K562 (cell line): ENCODE measurements around the gene UCHL5. TPM values are rescaled to one million over a fixed set of nuclear protein-coding genes. Genes with fewer than 3 reads are reported as not detected.

Source experiments
- AFF4 ChIP-seq: sonication (generic); formaldehyde crosslinking; IDR thresholded peaks from 2 replicates; pipeline ENCODE4 v1.8.0; 2023; ENCODE audit warnings: mild to moderate bottlenecking, missing genetic modification reagents
- C11orf30 ChIP-seq: fragments of 450-650 bp; IDR thresholded peaks from 2 replicates; pipeline ENCODE4 v1.6.1; 2016; ENCODE audit warnings: low read depth, mild to moderate bottlenecking
- CBX3 ChIP-seq, 2 experiments: IDR thresholded peaks; 1 replicate in 1 of 2; 2 replicates in 1 of 2; pipeline ENCODE4 v1.6.1; 2012; ENCODE audit warnings: inconsistent platforms in 2 of 2, low read length in 2 of 2, borderline replicate concordance in 1 of 2, control low read depth in 1 of 2
- ETV6 ChIP-seq, 3 experiments: fragments of 150-350 bp in 1 of 3; sonication (generic) in 1 of 3; formaldehyde crosslinking in 1 of 3; IDR thresholded peaks; 2 replicates each; pipeline versions ENCODE4 v1.6.1 to v1.8.0; 2014 to 2022; ENCODE audit warnings: borderline replicate concordance in 2 of 3, low read depth in 2 of 3, antibody characterized with exemption in 1 of 3, low read length in 1 of 3, mild to moderate bottlenecking in 1 of 3, missing genetic modification reagents in 1 of 3
- FOXP1 ChIP-seq: sonication (generic); formaldehyde crosslinking; IDR thresholded peaks from 2 replicates; pipeline ENCODE4 v1.8.0; 2022; ENCODE audit warnings: mild to moderate bottlenecking, missing genetic modification reagents
- HDAC1 ChIP-seq, 2 experiments: fragments of 450-650 bp; IDR thresholded peaks; 2 replicates each; pipeline ENCODE4 v1.6.1; 2016 to 2017; ENCODE audit warnings: inconsistent platforms in 1 of 2, mild to moderate bottlenecking in 1 of 2, moderate library complexity in 1 of 2
- HDGF ChIP-seq: fragments of 450-650 bp; IDR thresholded peaks from 2 replicates; pipeline ENCODE4 v1.6.1; 2016
- NFE2 ChIP-seq: IDR thresholded peaks from 2 replicates; pipeline ENCODE4 v1.6.1; 2014; ENCODE audit warnings: antibody characterized with exemption, low read depth
- PML ChIP-seq: IDR thresholded peaks from 2 replicates; pipeline ENCODE4 v1.6.1; 2012; ENCODE audit warnings: low read length, inconsistent platforms
- POLR3G ChIP-seq: IDR thresholded peaks from 2 replicates; pipeline ENCODE4 v1.6.1; 2011; ENCODE audit not compliant: insufficient read length, insufficient replicate concordance; ENCODE audit errors: extremely low read depth
- PRDM10 ChIP-seq: fragments of 450-650 bp; IDR thresholded peaks from 2 replicates; pipeline ENCODE4 v1.6.1; 2018; ENCODE audit not compliant: partially characterized antibody
- RBM14 ChIP-seq: fragments of 200-400 bp; formaldehyde crosslinking; IDR thresholded peaks from 2 replicates; pipeline ENCODE4 v1.6.1; 2018; ENCODE audit warnings: low read depth, mild to moderate bottlenecking, low read length, moderate library complexity, borderline replicate concordance; ENCODE audit not compliant: insufficient read depth
- RFX7 ChIP-seq: fragments of 250-450 bp; sonication (Bioruptor Pico); IDR thresholded peaks from 2 replicates; pipeline ENCODE4 v1.5.1; 2021; ENCODE audit warnings: mild to moderate bottlenecking
- SETDB1 ChIP-seq: IDR thresholded peaks from one replicate; pipeline ENCODE4 v1.6.1; 2012; ENCODE audit warnings: low read length, control low read depth, inconsistent platforms
- TCF7 ChIP-seq: sonication (generic); IDR thresholded peaks from 2 replicates; pipeline ENCODE4 v1.6.1; 2016; ENCODE audit warnings: antibody characterized with exemption, borderline replicate concordance
- TFAM ChIP-seq: fragments of 250-450 bp; sonication (Bioruptor Pico); conservative IDR thresholded peaks from 2 replicates; pipeline ENCODE4 v1.5.0; 2021; ENCODE audit warnings: mild to moderate bottlenecking, moderate library complexity
- THRAP3 ChIP-seq: fragments of 450-650 bp; IDR thresholded peaks from 2 replicates; pipeline ENCODE4 v1.6.1; 2016; ENCODE audit warnings: mild to moderate bottlenecking, inconsistent platforms, borderline replicate concordance
- ZBED1 ChIP-seq: IDR thresholded peaks from 2 replicates; pipeline ENCODE4 v1.6.1; 2014
- ZNF511 ChIP-seq: sonication (generic); formaldehyde crosslinking; IDR thresholded peaks from 2 replicates; pipeline ENCODE4 v1.8.0; 2022; ENCODE audit warnings: mild to moderate bottlenecking, missing genetic modification reagents
- ZNF57 ChIP-seq: fragments of 450-650 bp; formaldehyde crosslinking; IDR thresholded peaks from 2 replicates; pipeline ENCODE4 v1.4.0; 2020; ENCODE audit warnings: mild to moderate bottlenecking, moderate library complexity
- polyA plus RNA-seq, 8 experiments: library from polyadenylated mRNA; depleted of rRNA in 4 of 8; stranded (reverse) in 5 of 8; unstranded in 3 of 8; fragments of >200 nt; fragmentation: Nextera tagmentation in 2 of 8; fragmentation: Illumina TruSeq in 1 of 8; extraction: Ambion mirVana in 2 of 8; extraction: Trizol in 1 of 8; gene quantifications; 2 replicates each; pipeline versions ENCODE4 v1.2.1 to v1.2.3, GENCODE V29; 2011 to 2014; ENCODE audit warnings: inconsistent platforms in 1 of 8, missing spikeins in 1 of 8
- total RNA-seq, 7 experiments: library from RNA; depleted of rRNA in 6 of 7; stranded (reverse); fragments of >200 nt in 6 of 7; fragmentation: Illumina TruSeq in 2 of 7; extraction: Trizol in 2 of 7; gene quantifications; 2 replicates each; pipeline versions ENCODE4 v1.2.1 to v1.2.3, GENCODE V29; 2011 to 2021; ENCODE audit warnings: low replicate concordance in 1 of 7

UCHL5 gene
- total and polyA plus RNA-seq, 9 of the 15 experiments (the other 6 are each of a cell fraction or from before 2014, with no cell fraction given), result 61.0 to 206 (median 122) TPM

GRCh38 chr1:193059282-193060114 lies at the start of gene UCHL5, which contains the start of gene RO60 (continued):
- TF ChIP-seq THRAP3, result no peak
- TF ChIP-seq NFE2, result peak; percentile 66
- no peak for TF ChIP-seq RFX7
- no peak for TF ChIP-seq HDGF
- TF ChIP-seq TCF7, result no peak; the same call in 1 of the 2 replicates
- peak in 1 of 2 experiments; percentile 96; a peak in 2 of 3 replicates for TF ChIP-seq CBX3 (IDR thresholded peaks at IDR 0.05; ENCODE audit: borderline replicate concordance in 1 of 2, low read length in 2 of 2)
- TF ChIP-seq PRDM10, result peak; percentile 73
- TF ChIP-seq HDAC1 (IDR thresholded peaks at IDR 0.05), result peak in 1 of 2 experiments; percentile 83; a peak in 2 of 4 replicates
- TF ChIP-seq RBM14, result 0 out of 2 replicates have a peak, but pooled peaks have one; percentile 58
- TF ChIP-seq POLR3G, result no peak
- peak; percentile 70 for TF ChIP-seq FOXP1 (CRISPR knock-in tag)
- TF ChIP-seq ETV6 (IDR thresholded peaks at IDR 0.05; ENCODE audit: borderline replicate concordance in 1 of 2, low read depth in 2 of 2, low read length in 1 of 2), result peak; percentile 34 to 77; a peak in 1 of 4 replicates
- peak; percentile 93 for TF ChIP-seq ETV6 (CRISPR knock-in tag; IDR thresholded peaks at IDR 0.05; ENCODE audit: borderline replicate concordance)
- TF ChIP-seq AFF4 (CRISPR knock-in tag), result peak; percentile 92
- peak; percentile 94 for TF ChIP-seq C11orf30
- TF ChIP-seq ZNF57 (CRISPR knock-in tag), result no peak
- TF ChIP-seq SETDB1, result peak; percentile 60
- no peak for TF ChIP-seq TFAM
- TF ChIP-seq PML, result peak; percentile 85
- TF ChIP-seq ZBED1, result peak; percentile 88
- peak; percentile 90 for TF ChIP-seq ZNF511 (CRISPR knock-in tag)
